ENCODE measurements around the gene C18orf63.

C18orf63 gene

GRCh38 chr18:74390900-74391299 is 75.3 kb downstream of the C18orf63 start:
- no peak for DNase-seq (ENCODE audit: low spot score)
- TF ChIP-seq CTCF (IDR thresholded peaks at IDR 0.05; ENCODE audit: extremely low read depth, missing control alignments) = no peak

- TF ChIP-seq CTCF (IDR thresholded peaks at IDR 0.05; ENCODE audit: extremely low read depth, missing control alignments) = no peak
- DNase-seq (ENCODE audit: low spot score) = no peak
These were observed 76.7 kb downstream of the C18orf63 start for GRCh38 chr18:74392323-74392722.

- no peak for DNase-seq (ENCODE audit: low spot score)
- TF ChIP-seq CTCF (IDR thresholded peaks at IDR 0.05; ENCODE audit: extremely low read depth, missing control alignments) = no peak
These were observed 79.4 kb downstream of the C18orf63 start for GRCh38 chr18:74395006-74395405.

- no peak for TF ChIP-seq CTCF (IDR thresholded peaks at IDR 0.05; ENCODE audit: extremely low read depth, missing control alignments)
These were observed 80.1 kb downstream of the C18orf63 start for GRCh38 chr18:74395648-74396154.

GRCh38 chr18:74396171-74397169 is 80.8 kb downstream of the C18orf63 start:
- no peak for TF ChIP-seq CTCF (IDR thresholded peaks at IDR 0.05; ENCODE audit: extremely low read depth, missing control alignments)
- no peak for DNase-seq (ENCODE audit: low spot score)

More at GRCh38 chr18:74395648-74396154, 80.1 kb downstream of the C18orf63 start:
- DNase-seq (ENCODE audit: low spot score) = no peak

GRCh38 chr18:74397572-74397971 is 81.9 kb downstream of the C18orf63 start:
- DNase-seq (ENCODE audit: low spot score) = no peak
- TF ChIP-seq CTCF (IDR thresholded peaks at IDR 0.05; ENCODE audit: extremely low read depth, missing control alignments) = no peak

Data from GM20000 (cell line).